GM12872 (cell line): ENCODE results near the gene CEP85.

Experiments used
- CTCF ChIP-seq: IDR thresholded peaks from 3 replicates; pipeline ENCODE4 v1.5.1; 2011; ENCODE audit warnings: low read depth, mild to moderate bottlenecking, low read length, moderate library complexity; ENCODE audit not compliant: insufficient read depth

CEP85 gene

GRCh38 chr1:26280333-26281042, 46.5 kb downstream of the CEP85 start:
- TF ChIP-seq CTCF = no peak

- TF ChIP-seq CTCF = no peak
Measured at GRCh38 chr1:26281091-26281958, 47.3 kb downstream of the CEP85 start.

GRCh38 chr1:26281971-26282370, 48.0 kb downstream of the CEP85 start:
- TF ChIP-seq CTCF = no peak

GRCh38 chr1:26282401-26282918, 48.5 kb downstream of the CEP85 start:
- TF ChIP-seq CTCF = no peak

GRCh38 chr1:26283279-26283853, 49.4 kb downstream of the CEP85 start:
- TF ChIP-seq CTCF = no peak

GRCh38 chr1:26283871-26284596, 50.0 kb downstream of the CEP85 start:
- TF ChIP-seq CTCF = no peak
